GM18868 (cell line): ENCODE data around the gene HOXB2.

Experiments used
- ATAC-seq: cut with Tn5 transposase; IDR thresholded peaks from one replicate; pipeline ENCODE4 v1.9.1; 2021; ENCODE audit warnings: mild to moderate bottlenecking, moderate library complexity; ENCODE audit not compliant: unreplicated experiment

Gene HOXB2

GRCh38 chr17:48566717-48567116 lies 21.8 kb upstream of the HOXB2 start:
- no peak for ATAC-seq

GRCh38 chr17:48565925-48566710 lies 21.2 kb upstream of the HOXB2 start:
- no peak for ATAC-seq

- ATAC-seq = no peak
These were observed 20.2 kb upstream of the HOXB2 start for GRCh38 chr17:48565022-48565554.

GRCh38 chr17:48564188-48565021 lies 19.5 kb upstream of the HOXB2 start:
- no peak for ATAC-seq

GRCh38 chr17:48563867-48564187 lies 18.9 kb upstream of the HOXB2 start:
- no peak for ATAC-seq

GRCh38 chr17:48563385-48563838 lies 18.5 kb upstream of the HOXB2 start:
- no peak for ATAC-seq

GRCh38 chr17:48562934-48563333 lies 18.0 kb upstream of the HOXB2 start:
- no peak for ATAC-seq

- no peak for ATAC-seq
These were observed 17.2 kb upstream of the HOXB2 start for GRCh38 chr17:48561884-48562810.

GRCh38 chr17:48559840-48560817 lies 15.2 kb upstream of the HOXB2 start:
- no peak for ATAC-seq

GRCh38 chr17:48559122-48559839 lies 14.4 kb upstream of the HOXB2 start:
- ATAC-seq = no peak

- ATAC-seq = no peak
These were observed 13.9 kb upstream of the HOXB2 start for GRCh38 chr17:48558831-48559121.

GRCh38 chr17:48558057-48558830 lies 13.3 kb upstream of the HOXB2 start:
- ATAC-seq = no peak

GRCh38 chr17:48556576-48557401 lies 11.9 kb upstream of the HOXB2 start:
- no peak for ATAC-seq

GRCh38 chr17:48556229-48556575 lies 11.3 kb upstream of the HOXB2 start:
- ATAC-seq = no peak

GRCh38 chr17:48555258-48556228 lies 10.6 kb upstream of the HOXB2 start:
- no peak for ATAC-seq

GRCh38 chr17:48554412-48555257 lies 9.7 kb upstream of the HOXB2 start:
- ATAC-seq = no peak
